ENCODE results near the gene FERMT3. TPM values are rescaled to one million over a fixed set of nuclear protein-coding genes. Genes with fewer than 3 reads are reported as not detected.
A peak's percentile ranks its signal among the peaks of the same experiment; 100 is the strongest.

Gene FERMT3
- total and polyA plus RNA-seq, 12 donors: 2.3 to 30.8 (median 6.8) TPM

- no peak for TF ChIP-seq CTCF (IDR thresholded peaks at IDR 0.05)
- DNase-seq (no peak), ATAC-seq (no peak)
- Histone ChIP-seq H3K4me1 (peaks cover 14 to 81% (median 64%) of the 10 kb centered on the region in 9 donors), H3K4me3 (peak overlapping the region in 5 of 10 donors; percentile 53 to 87 (median 75)), H3K9me3 (no peaks in the 10 kb centered on the region), H3K36me3 (peaks cover 0 to 9% (median 0%) of the 10 kb centered on the region in 9 donors), H3K27ac (peak overlapping the region in 9 of 10 donors; percentile 90 to 99 (median 96)), H3K27me3 (no peaks in the 10 kb centered on the region)
- WGBS, 2 donors: 90 to 91% methylated on average over 12 of the region's 12 CpGs
- intact Hi-C loops (cut with DNase I): loop anchor here in 1 of 10 donors (5.0 kb wide), 1 partner anchor 42 kb away; the partner anchor contains the start of gene STIP1
Observed at GRCh38 chr11:64229090-64229743, 22.7 kb downstream of the FERMT3 start.

- no peak for TF ChIP-seq CTCF (IDR thresholded peaks at IDR 0.05)
- H3K4me1 ChIP-seq: peaks cover 14 to 76% (median 62%) of the 10 kb centered on the region in 9 donors
- no peaks in the 10 kb centered on the region for H3K9me3 ChIP-seq
- 30 to 32% methylated on average over 13 of the region's 13 CpGs for WGBS, 2 donors
- peak overlapping the region; percentile 4 to 99 (median 96) for H3K27ac ChIP-seq
- peak overlapping the region; percentile 39 to 88 (median 75) for H3K4me3 ChIP-seq
- intact Hi-C loops (cut with DNase I): loop anchor here in 1 of 10 donors (5.0 kb wide), 1 partner anchor 42 kb away; the partner anchor contains the start of gene STIP1
- H3K36me3 ChIP-seq: peaks cover 0 to 6% (median 0%) of the 10 kb centered on the region in 9 donors
- DNase-seq (no peak), ATAC-seq (no peak)
- no peaks in the 10 kb centered on the region for H3K27me3 ChIP-seq
Observed at GRCh38 chr11:64229744-64230170, 23.2 kb downstream of the FERMT3 start.

- no peaks in the 10 kb centered on the region for H3K9me3 ChIP-seq
- peak within 1 kb of the TSS; percentile 39 to 88 (median 75) for H3K4me3 ChIP-seq
- TF ChIP-seq CTCF (IDR thresholded peaks at IDR 0.05): no peak
- 0 to 1% methylated on average over 56 to 62 of the region's 62 CpGs for WGBS, 2 donors
- no peaks in the 10 kb centered on the region for H3K27me3 ChIP-seq
- intact Hi-C loops (cut with DNase I): no loop called here
- peak; percentile 92 to 94 for DNase-seq
- peaks cover 0 to 6% (median 0%) of the 10 kb centered on the region in 9 donors for H3K36me3 ChIP-seq
- H3K27ac ChIP-seq: peak within 1 kb of the TSS; percentile 74 to 99 (median 96)
- H3K4me1 ChIP-seq: peaks cover 11 to 75% (median 62%) of the 10 kb centered on the region in 9 donors
- ATAC-seq: peak; percentile 59 to 83 (median 71)
Observed at GRCh38 chr11:64230171-64230984, 23.9 kb downstream of the FERMT3 start, which contains the start of gene DNAJC4. Gene DNAJC4 (plus strand): TSS chr11:64230548. CDS start chr11:64230855, 307 bp downstream.

GRCh38 chr11:64230985-64231365 lies 24.5 kb downstream of the FERMT3 start:
- Histone ChIP-seq H3K4me1 (peaks cover 13 to 77% (median 63%) of the 10 kb centered on the region in 9 donors), H3K27me3 (no peaks in the 10 kb centered on the region), H3K4me3 (peak overlapping the region; percentile 39 to 88 (median 75)), H3K36me3 (peaks cover 0 to 6% (median 0%) of the 10 kb centered on the region in 9 donors), H3K27ac (peak overlapping the region; percentile 74 to 99 (median 96)), H3K9me3 (no peaks in the 10 kb centered on the region)
- no peak for DNase-seq
- TF ChIP-seq CTCF (IDR thresholded peaks at IDR 0.05): no peak
- ATAC-seq: no peak
- intact Hi-C loops (cut with DNase I): no loop called here
- 7 to 16% methylated on average over 8 of the region's 8 CpGs for WGBS, 2 donors
